ENCODE measurements around the gene UBE2J1. TPM values are rescaled to one million over a fixed set of nuclear protein-coding genes. Genes with fewer than 3 reads are reported as not detected.

Gene UBE2J1
- total and polyA plus RNA-seq, 8 donors = 15.0 to 33.7 (median 29.3) TPM

DNA sequence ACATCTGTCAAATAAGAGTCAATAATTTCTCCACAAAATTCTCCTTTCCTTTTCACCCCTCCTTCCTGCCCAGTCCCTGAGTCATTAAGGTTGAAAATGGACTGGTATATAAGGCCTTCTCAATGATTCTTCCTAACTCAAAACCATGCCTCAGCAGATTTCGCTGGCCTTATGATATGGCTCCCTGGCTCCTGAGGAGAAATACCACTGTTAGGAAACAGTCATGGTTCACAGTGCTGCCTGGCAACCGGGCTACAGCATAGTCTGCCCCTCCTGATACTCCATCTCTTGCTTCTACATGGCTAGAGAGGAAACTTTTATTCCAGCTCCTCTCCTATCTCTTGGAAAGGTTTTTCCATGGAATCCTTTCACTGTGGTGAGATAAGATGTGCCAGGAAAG lies 4.7 kb downstream of the UBE2J1 start:
- H3K36me3 ChIP-seq = no peaks in the 10 kb centered on the region
- no peaks in the 10 kb centered on the region for H3K27me3 ChIP-seq
- 23 to 43% methylated on average over 2 of the region's 2 CpGs for WGBS, 2 donors
- H3K4me1 ChIP-seq = peaks cover 6 to 28% (median 7%) of the 10 kb centered on the region in 3 donors
- H3K27ac ChIP-seq = no peak overlapping the region
- intact Hi-C loops (cut with DNase I) = no loop called here
- ATAC-seq (peak in 3 of 4 donors; percentile 2 to 17 (median 5)), FAIRE-seq (no peak), DNase-seq (peak in 3 of 6 donors; percentile 17 to 28 (median 21))
- no peak overlapping the region for H3K4me3 ChIP-seq
- no peaks in the 10 kb centered on the region for H3K9me3 ChIP-seq
- TF ChIP-seq, protein P1, sequence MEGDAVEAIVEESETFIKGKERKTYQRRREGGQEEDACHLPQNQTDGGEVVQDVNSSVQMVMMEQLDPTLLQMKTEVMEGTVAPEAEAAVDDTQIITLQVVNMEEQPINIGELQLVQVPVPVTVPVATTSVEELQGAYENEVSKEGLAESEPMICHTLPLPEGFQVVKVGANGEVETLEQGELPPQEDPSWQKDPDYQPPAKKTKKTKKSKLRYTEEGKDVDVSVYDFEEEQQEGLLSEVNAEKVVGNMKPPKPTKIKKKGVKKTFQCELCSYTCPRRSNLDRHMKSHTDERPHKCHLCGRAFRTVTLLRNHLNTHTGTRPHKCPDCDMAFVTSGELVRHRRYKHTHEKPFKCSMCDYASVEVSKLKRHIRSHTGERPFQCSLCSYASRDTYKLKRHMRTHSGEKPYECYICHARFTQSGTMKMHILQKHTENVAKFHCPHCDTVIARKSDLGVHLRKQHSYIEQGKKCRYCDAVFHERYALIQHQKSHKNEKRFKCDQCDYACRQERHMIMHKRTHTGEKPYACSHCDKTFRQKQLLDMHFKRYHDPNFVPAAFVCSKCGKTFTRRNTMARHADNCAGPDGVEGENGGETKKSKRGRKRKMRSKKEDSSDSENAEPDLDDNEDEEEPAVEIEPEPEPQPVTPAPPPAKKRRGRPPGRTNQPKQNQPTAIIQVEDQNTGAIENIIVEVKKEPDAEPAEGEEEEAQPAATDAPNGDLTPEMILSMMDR (IDR thresholded peaks at IDR 0.05) = no peak

DNA sequence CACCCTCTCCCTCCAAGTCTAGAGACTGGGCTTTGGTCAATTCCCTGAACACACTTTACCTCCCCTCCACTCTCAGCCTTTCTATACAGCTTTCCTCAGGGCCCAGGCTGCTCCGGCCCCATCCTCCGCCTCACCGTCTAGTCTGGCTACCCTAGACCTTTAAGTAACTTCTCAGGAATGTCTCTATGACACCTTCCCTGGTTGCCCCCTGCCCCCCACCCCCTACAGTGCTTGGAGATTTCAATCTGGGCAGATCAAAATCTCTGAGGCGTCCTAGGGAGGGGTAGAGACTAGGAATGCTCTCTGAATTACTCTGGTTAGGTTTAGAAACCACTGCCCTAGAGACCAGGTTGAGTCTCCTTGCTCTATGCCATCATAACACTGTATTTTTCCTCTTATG lies 6.1 kb downstream of the UBE2J1 start:
- ATAC-seq = no peak
- peaks cover 6 to 27% (median 7%) of the 10 kb centered on the region in 3 donors for H3K4me1 ChIP-seq
- TF ChIP-seq, protein P1 (IDR thresholded peaks at IDR 0.05) = no peak

DNA sequence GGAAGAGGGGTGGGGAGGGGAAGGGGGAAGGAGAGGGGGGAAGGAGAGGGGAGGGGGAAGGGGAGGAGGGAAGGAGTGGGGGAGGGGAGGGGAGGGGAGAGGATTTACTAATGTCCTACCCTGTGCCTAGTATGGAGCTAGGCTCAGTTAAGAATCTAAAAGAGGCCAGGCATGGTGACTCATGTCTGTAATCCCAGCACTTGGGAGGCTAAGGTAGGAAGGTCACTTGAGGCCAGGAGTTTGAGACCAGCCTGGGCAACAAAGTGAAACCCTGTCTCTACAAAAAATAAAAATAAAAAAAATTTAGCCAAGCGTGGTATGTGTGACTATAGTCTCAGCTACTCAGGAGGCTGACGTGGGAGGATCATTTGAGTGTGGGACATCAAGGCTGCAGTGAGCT lies 13.0 kb downstream of the UBE2J1 start:
- no peak overlapping the region for H3K4me3 ChIP-seq
- ATAC-seq = no peak
- intact Hi-C loops (cut with DNase I) = no loop called here
- TF ChIP-seq, protein P1 (IDR thresholded peaks at IDR 0.05) = no peak
- H3K27me3 ChIP-seq = no peaks in the 10 kb centered on the region
- H3K27ac ChIP-seq = no peak overlapping the region
- H3K9me3 ChIP-seq = no peaks in the 10 kb centered on the region
- H3K4me1 ChIP-seq = no peaks in the 10 kb centered on the region
- WGBS, 2 donors = 95 to 98% methylated on average over 2 of the region's 2 CpGs
- FAIRE-seq = no peak
- DNase-seq = no peak
- peaks cover 0 to 32% (median 8%) of the 10 kb centered on the region in 3 donors for H3K36me3 ChIP-seq

More for the DNA sequence above, 6.1 kb downstream of the UBE2J1 start:
- Histone ChIP-seq H3K27me3 (no peaks in the 10 kb centered on the region), H3K4me3 (no peak overlapping the region), H3K36me3 (peaks cover 0 to 8% (median 0%) of the 10 kb centered on the region in 3 donors), H3K27ac (no peak overlapping the region), H3K9me3 (no peaks in the 10 kb centered on the region)
- FAIRE-seq (no peak), DNase-seq (no peak)
- WGBS, 2 donors = 91 to 93% methylated on average over 4 of the region's 4 CpGs
- intact Hi-C loops (cut with DNase I) = no loop called here

DNA sequence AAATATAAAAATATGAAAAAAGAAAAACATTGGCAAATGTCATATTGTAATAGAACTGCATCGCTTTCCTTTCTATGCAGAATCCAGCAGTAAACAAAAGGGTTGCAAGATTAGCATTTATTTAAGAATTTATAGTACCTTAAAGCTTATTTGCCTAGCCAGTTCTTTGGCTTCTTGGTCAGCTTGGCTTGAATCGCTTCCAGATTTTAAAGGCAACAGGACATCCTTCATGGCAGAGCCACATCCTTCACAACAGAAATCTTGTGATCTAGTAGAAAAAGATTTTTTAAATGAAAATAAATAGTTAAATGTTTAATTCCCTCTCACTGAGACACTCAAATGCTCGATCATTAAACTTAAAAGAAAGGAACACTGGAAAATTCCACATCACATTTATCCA lies 17.4 kb downstream of the UBE2J1 start:
- no peaks in the 10 kb centered on the region for H3K9me3 ChIP-seq
- TF ChIP-seq, protein P1 (IDR thresholded peaks at IDR 0.05) = no peak
- H3K4me3 ChIP-seq = no peak overlapping the region
- no peak overlapping the region for H3K27ac ChIP-seq
- no peak for ATAC-seq
- H3K36me3 ChIP-seq = peaks cover 0 to 28% (median 20%) of the 10 kb centered on the region in 3 donors
- intact Hi-C loops (cut with DNase I) = no loop called here
- 89 to 92% methylated on average over 3 of the region's 3 CpGs for WGBS, 2 donors
- FAIRE-seq = no peak
- no peaks in the 10 kb centered on the region for H3K27me3 ChIP-seq
- H3K4me1 ChIP-seq = no peaks in the 10 kb centered on the region
- no peak for DNase-seq

DNA sequence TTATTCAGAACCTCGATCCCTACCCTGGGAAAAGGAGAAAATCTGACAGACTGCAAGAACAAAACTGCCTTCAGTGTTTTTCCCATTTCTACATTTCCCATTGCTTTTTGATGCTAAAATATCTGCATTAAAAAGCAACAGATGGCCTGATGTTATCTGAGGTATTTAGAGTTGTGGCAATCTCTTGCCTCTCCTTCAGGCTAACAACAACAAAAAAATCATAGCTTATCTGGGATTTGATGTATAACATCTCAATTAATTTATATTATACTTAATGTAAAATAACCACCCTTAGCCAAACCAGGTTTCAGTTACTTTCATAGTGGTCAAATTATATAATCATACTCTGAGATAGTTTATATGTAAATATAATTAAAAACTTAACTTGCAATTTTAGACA lies 21.6 kb downstream of the UBE2J1 start:
- ATAC-seq = no peak
- Histone ChIP-seq H3K9me3 (no peaks in the 10 kb centered on the region), H3K4me3 (no peak overlapping the region), H3K36me3 (peaks cover 0 to 17% (median 12%) of the 10 kb centered on the region in 3 donors), H3K27ac (no peak overlapping the region), H3K27me3 (no peaks in the 10 kb centered on the region), H3K4me1 (no peaks in the 10 kb centered on the region)
- FAIRE-seq = no peak
- DNase-seq = no peak
- TF ChIP-seq, protein P1 (IDR thresholded peaks at IDR 0.05) = no peak
- intact Hi-C loops (cut with DNase I) = no loop called here
- WGBS, 2 donors = 94 to 97% methylated on average over 1 of the region's 1 CpG

Measured in pancreas (tissue), 10 donors.